Glomerular endothelial cell (primary cell): Measurements from ENCODE around the gene TOP2A. TPM values are rescaled to one million over a fixed set of nuclear protein-coding genes. Genes with fewer than 3 reads are reported as not detected.
"Not testable (repeated sequence)": the region's sequence is repeated elsewhere in the genome, so short reads cannot be mapped to it uniquely, and the experiment has no call there.

Experiments
- DNase-seq: peaks from one replicate; pipeline ENCODE4 v3.0.0-alpha.2; 2011; ENCODE audit warnings: low read depth, low spot score; ENCODE audit errors: extremely low read depth
- total RNA-seq: library from RNA; depleted of rRNA; stranded (reverse); fragments of >200 nt; gene quantifications from 2 replicates; pipeline ENCODE4 v1.2.3, GENCODE V29; 2015

Gene TOP2A
- total RNA-seq, 1 donor from 2014 or later = 26.8 TPM

DNA sequence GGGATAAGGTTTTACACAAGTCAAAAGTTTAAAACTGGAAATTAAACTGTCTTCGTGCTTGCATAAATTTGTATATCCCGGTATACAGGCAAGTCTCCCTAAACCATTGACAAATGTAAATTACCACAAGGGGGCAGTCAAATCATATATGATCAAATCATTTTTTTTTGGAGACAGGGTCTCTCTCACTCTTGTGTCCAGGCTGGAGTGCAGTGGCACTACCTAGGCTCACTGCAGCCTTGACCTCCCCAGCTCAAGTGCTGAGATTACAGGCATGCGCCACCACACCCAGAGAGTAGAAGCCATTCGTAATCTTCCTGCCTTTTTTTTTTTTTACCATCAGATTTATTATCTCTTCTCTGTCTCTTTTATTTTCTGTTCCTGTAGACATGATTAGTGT lies 18.5 kb downstream of the TOP2A start:
- DNase-seq = no peak

- DNase-seq = not testable (repeated sequence)
Measured at GRCh38 chr17:40386555-40386954, 31.1 kb downstream of the TOP2A start.

- no peak for DNase-seq
Measured at GRCh38 chr17:40382251-40382650, 35.4 kb downstream of the TOP2A start.

- no peak for DNase-seq
Measured at GRCh38 chr17:40378966-40379365, 38.7 kb downstream of the TOP2A start.

GRCh38 chr17:40377832-40378231 lies 39.9 kb downstream of the TOP2A start:
- no peak for DNase-seq

DNA sequence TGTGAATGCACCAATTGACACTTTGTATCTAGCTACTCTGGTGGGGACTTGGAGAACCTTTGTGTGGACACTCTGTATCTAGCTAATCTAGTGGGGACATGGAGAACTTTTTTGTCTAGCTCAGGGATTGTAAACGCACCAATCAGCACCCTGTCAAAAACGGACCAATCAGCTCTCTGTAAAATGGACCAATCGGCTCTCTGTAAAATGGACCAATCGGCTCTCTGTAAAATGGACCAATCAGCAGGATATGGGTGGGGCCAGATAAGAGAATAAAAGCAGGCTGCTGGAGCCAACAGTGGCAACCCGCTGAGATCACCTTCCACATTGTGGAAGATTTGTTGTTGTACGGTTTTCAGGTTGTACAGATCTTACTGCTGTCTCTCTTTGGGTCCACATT lies 41.2 kb downstream of the TOP2A start:
- not testable (repeated sequence) for DNase-seq

DNA sequence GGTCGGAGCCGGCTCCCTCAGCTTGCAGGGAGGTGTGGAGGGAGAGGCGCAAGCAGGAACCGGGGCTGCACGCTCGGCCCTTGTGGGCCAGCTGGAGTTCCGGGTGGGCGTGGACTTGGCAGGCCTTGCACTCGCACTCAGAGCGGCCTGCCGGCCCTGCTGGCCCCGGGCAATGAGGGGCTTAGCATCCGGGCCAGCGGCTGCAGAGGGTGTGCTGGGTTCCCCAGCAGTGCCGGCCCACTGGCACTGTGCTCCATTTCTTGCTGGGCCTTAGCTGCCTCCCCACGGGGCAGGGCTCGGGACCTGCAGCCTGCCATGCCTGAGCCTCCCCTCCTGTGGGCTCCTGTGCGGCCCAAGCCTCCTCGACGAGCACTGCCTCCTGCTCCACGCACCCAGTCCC lies 41.9 kb downstream of the TOP2A start:
- not testable (repeated sequence) for DNase-seq

- no peak for DNase-seq
Measured at GRCh38 chr17:40374821-40375498, 42.7 kb downstream of the TOP2A start.

GRCh38 chr17:40373999-40374398 lies 43.7 kb downstream of the TOP2A start:
- no peak for DNase-seq

DNA sequence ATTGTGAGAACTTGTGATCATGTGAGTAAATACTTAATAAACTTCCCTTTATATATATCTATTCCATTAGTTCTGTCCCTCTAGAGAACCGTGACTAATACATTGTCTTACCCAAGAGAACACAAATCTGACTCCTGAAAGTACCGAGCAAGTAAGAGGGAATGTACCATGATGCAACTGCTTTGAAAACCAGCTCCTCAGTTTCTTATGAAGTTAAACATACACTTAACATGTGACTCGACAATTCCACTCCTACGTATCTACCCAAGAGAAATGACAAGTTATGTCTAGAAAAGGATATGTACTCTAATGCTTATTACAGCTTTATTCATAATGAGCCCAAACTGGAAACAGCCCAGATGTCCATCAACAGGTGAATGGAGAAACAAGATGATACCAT lies 44.4 kb downstream of the TOP2A start:
- no peak for DNase-seq

GRCh38 chr17:40372644-40373043 lies 45.1 kb downstream of the TOP2A start:
- not testable (repeated sequence) for DNase-seq

DNA sequence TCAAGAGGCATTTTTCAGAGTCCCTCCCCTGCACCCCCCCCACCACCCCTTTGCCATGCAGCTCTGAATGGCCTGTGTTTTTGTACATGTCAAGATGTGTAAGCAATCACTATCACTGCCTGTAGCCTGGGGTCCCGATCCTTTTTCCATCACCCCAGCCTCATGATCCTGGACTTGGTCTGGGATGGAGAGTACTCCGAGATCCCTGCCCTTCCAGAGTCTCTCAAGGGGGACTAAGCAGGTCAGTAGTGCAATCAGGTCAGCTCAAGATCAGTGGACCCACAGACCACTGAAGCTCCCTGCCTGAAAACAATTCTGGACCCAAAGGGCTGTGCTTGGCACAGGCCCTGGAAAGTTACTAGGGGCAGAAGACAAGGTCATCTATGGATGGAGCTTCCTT lies 45.7 kb downstream of the TOP2A start:
- DNase-seq = no peak

- DNase-seq = no peak
Measured at GRCh38 chr17:40371261-40371929, 46.3 kb downstream of the TOP2A start.

- DNase-seq = no peak
Measured at GRCh38 chr17:40369923-40370322, 47.8 kb downstream of the TOP2A start.

- DNase-seq = not testable (repeated sequence)
Measured at GRCh38 chr17:40367728-40368127, 50.0 kb downstream of the TOP2A start.

- no peak for DNase-seq
Measured at GRCh38 chr17:40366861-40367518, 50.7 kb downstream of the TOP2A start.

GRCh38 chr17:40366076-40366860 lies 51.4 kb downstream of the TOP2A start:
- no peak for DNase-seq

DNA sequence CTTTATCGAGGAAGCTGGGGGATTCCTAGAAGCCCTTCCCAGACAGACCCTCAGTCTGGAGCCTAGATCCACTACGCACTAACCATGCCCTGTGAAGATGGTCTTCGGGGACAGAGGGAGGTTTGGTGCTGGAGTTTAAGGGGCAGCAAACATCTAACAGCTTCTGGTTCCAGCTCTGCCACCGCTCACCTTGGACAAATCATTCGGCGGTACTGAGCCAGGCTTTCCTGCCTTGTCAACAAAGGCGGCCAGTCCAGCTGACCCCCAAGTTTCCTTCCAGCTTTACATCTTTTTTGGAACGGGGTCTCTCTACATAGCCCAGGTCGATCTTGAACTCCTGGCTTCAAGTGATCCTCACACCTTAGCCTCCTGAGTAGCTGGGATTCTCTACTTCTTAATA lies 52.8 kb downstream of the TOP2A start:
- DNase-seq = no peak

DNA sequence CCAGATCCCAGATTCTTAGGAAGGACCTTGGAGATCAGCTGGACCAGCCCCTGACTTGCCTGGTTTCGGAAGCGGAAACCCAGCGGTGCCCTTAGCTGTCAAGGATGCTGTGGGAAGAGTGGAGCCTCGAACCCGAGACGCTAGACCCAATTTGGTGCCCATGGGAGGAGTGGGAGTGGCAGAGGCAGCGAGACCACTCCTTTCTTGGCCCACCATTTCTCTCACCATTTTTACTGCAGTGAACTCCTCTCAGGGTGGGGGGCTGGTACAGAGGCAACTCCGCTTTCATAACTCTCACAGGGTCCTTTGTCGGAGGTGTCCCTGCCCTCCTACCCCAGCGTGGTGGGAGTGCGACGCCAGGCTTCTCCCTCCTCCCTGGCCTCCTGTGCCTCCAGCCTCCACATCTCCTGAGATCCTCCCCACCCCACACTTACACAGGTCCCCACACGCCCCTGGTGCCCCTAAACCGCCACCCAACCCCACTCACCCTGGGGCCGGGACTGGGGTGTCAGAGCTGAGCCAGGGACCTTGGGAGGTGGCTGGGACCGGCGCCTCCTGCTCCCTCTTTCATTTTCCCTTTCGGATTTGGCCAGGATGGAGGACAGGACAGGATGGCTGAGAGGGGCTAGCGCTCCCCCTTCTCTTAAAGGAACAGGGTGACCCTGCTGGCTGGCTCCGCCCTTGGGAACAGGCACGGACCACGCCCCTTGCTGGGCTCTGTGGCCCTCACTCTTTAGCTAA lies 53.4 kb downstream of the TOP2A start, which contains the start of gene GJD3:
TSS of gene GJD3 (minus strand) at position 617 of the 741 bp plus-strand sequence. CDS start 922 bp downstream, outside the sequence.
- DNase-seq = no peak

DNA sequence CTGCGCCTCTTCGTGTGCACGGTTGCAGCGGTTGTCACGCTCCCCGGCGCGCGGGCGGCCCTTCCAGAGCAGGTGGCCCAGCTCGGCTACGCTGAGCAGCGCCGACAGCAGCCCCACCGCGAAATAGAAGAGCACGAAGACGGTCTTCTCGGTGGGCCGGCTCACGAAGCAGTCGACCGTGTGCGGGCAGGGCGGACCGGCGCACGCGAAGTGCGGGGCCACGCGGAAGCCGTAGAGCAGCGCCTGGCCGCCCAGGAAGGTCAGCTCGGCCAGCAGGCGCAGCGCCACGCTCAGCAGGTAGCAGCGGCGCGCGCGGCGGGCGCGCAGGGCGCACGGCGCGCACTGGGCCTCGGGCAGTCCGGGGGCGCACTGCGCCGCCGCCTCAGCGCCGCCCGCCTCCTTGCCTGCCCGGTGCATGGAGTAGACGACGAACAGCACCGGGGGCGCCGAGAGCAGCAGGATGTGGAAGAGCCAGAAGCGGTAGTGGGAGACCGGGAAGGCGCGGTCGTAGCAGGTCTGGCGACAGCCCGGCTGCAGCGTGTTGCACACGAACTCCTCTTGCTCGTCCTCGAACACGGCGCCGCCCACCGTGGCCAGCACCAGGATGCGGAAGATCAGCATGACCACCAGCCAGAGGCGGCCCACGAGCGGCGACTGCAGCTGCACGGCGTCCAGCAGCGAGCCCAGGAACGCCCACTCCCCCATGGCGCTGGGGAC lies 54.4 kb downstream of the TOP2A start:
- no peak for DNase-seq
